ENCODE results near the gene COG1. TPM values are rescaled to one million over a fixed set of nuclear protein-coding genes. Genes with fewer than 3 reads are reported as not detected.

The COG1 gene
- total RNA-seq, 1 experiment from 2014 or later, result 26.5 TPM

DNA sequence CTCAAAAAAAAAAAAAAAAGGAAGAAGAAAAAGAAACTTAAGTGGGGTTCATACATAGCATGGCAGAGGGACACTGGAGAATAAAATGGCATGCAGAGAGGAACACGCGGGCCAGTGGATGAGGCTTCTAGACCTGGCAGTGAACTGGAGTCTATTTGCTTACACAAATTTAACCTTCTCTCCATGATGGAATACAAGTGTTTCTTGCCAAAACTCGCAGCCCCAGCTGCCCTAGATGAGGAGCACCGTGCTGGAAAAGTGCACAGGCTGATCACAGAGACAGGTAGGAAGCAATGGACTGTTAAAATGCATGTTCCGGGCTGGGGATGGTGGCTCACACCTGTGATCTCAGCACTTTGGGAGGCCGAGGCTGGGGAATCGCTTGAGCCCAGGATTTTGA lies 18.7 kb upstream of the COG1 start:
- Histone ChIP-seq H3K27me3 (ENCODE audit: insufficient read depth, low read length) (no peaks in the 10 kb centered on the region), H3K4me1 (ENCODE audit: insufficient read depth, low read length) (peaks cover 10% of the 10 kb centered on the region; the same call in 1 of the 2 replicates), H3K14ac (ENCODE audit: insufficient read depth, low read length) (no peak overlapping the region), H2BK12ac (ENCODE audit: insufficient read length, low read depth, low read length) (no peak overlapping the region), H3K23me2 (ENCODE audit: insufficient read length, low read depth, low read length, poor library complexity, severe bottlenecking) (no peaks in the 10 kb centered on the region), H3K9ac (ENCODE audit: extremely low read depth, insufficient read length, low read length) (no peak overlapping the region), H3K4me2 (ENCODE audit: insufficient read depth, insufficient read length, low read length) (no peak overlapping the region), H3K4ac (ENCODE audit: low read depth, low read length) (no peak overlapping the region), H2BK120ac (ENCODE audit: low read depth, low read length, poor library complexity, severe bottlenecking) (no peak overlapping the region), H3K56ac (ENCODE audit: insufficient read length, low read depth, low read length) (no peak overlapping the region), H2AK5ac (ENCODE audit: insufficient read length, low read length) (no peak overlapping the region), H3K27ac (ENCODE audit: insufficient read length, low read depth, low read length) (no peak overlapping the region), H3K23ac (ENCODE audit: insufficient read length, low read depth, low read length) (no peak overlapping the region), H3K9me3 (ENCODE audit: control insufficient read depth, low read depth, low read length) (no peaks in the 10 kb centered on the region), H2AFZ (ENCODE audit: low read length) (no peak overlapping the region), H4K91ac (ENCODE audit: insufficient read length, low read depth, low read length) (no peak overlapping the region), H3T11ph (ENCODE audit: low read length) (no peak overlapping the region), H3K18ac (ENCODE audit: insufficient read length, low read depth, low read length) (no peak overlapping the region), H4K8ac (replicated peaks; ENCODE audit: insufficient read length, low read depth, low read length) (no peak overlapping the region), H2BK15ac (ENCODE audit: low read depth, low read length) (no peak overlapping the region), H2BK20ac (ENCODE audit: low read depth, low read length, poor library complexity, severe bottlenecking) (no peak overlapping the region), H3K79me1 (ENCODE audit: insufficient read depth, low read depth, low read length, poor library complexity, severe bottlenecking) (no peaks in the 10 kb centered on the region), H4K5ac (ENCODE audit: insufficient read length, low read depth, low read length) (no peak overlapping the region), H4K20me1 (ENCODE audit: control insufficient read depth, insufficient read depth, insufficient read length) (no peaks in the 10 kb centered on the region), H2BK5ac (ENCODE audit: insufficient read length, low read length) (no peak overlapping the region), H3K79me2 (ENCODE audit: insufficient read depth, low read length) (no peaks in the 10 kb centered on the region)
- DNase-seq, result no peak
- no CpG with 5 or more reads among the region's 7 CpGs for WGBS (ENCODE audit: extremely low coverage, insufficient read length, low lambda C conversion rate)
- Mint-ChIP-seq H3K36me3 (ENCODE audit: insufficient read depth in 1 of 3, low read depth in 3 of 3) (peaks cover 12 to 17% (median 15%) of the 10 kb centered on the region in 3 experiments), H3K9me3 (peaks cover 1 to 13% of the 10 kb centered on the region in 2 experiments; a peak in 2 of 5 replicates), H3K4me3 (no peak overlapping the region), H3K27me3 (ENCODE audit: low read depth) (peaks cover 5% of the 10 kb centered on the region), H3K4me1 (peaks cover 21 to 25% of the 10 kb centered on the region in 2 experiments), H3K27ac (no peak overlapping the region; a peak in 1 of 7 replicates)
- TF ChIP-seq, protein P1, sequence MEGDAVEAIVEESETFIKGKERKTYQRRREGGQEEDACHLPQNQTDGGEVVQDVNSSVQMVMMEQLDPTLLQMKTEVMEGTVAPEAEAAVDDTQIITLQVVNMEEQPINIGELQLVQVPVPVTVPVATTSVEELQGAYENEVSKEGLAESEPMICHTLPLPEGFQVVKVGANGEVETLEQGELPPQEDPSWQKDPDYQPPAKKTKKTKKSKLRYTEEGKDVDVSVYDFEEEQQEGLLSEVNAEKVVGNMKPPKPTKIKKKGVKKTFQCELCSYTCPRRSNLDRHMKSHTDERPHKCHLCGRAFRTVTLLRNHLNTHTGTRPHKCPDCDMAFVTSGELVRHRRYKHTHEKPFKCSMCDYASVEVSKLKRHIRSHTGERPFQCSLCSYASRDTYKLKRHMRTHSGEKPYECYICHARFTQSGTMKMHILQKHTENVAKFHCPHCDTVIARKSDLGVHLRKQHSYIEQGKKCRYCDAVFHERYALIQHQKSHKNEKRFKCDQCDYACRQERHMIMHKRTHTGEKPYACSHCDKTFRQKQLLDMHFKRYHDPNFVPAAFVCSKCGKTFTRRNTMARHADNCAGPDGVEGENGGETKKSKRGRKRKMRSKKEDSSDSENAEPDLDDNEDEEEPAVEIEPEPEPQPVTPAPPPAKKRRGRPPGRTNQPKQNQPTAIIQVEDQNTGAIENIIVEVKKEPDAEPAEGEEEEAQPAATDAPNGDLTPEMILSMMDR (conservative IDR thresholded peaks at IDR 0.05), result no peak
